WTC11 (cell line): Measurements from ENCODE around the gene GTF3C4.

Source experiments
- FOXP1 ChIP-seq: sonication (generic); formaldehyde crosslinking; IDR thresholded peaks from 2 replicates; pipeline ENCODE4 v1.8.0; 2022; ENCODE audit warnings: missing genetic modification reagents, mild to moderate bottlenecking, moderate library complexity, borderline replicate concordance
- JAZF1 ChIP-seq: fragments of 250-450 bp; sonication (Bioruptor Pico); IDR thresholded peaks from 2 replicates; pipeline ENCODE4 v1.9.0; 2021; ENCODE audit warnings: moderate library complexity, mild to moderate bottlenecking, inconsistent platforms
- JUN ChIP-seq: sonication (generic); formaldehyde crosslinking; IDR thresholded peaks from 2 replicates; pipeline ENCODE4 v1.8.0; 2023; ENCODE audit warnings: mild to moderate bottlenecking, missing genetic modification reagents
- NR2C2 ChIP-seq: sonication (generic); formaldehyde crosslinking; IDR thresholded peaks from 2 replicates; pipeline ENCODE4 v1.8.0; 2022; ENCODE audit warnings: mild to moderate bottlenecking, missing genetic modification reagents
- PREB ChIP-seq: sonication (generic); formaldehyde crosslinking; IDR thresholded peaks from 2 replicates; pipeline ENCODE4 v1.8.1; 2022; ENCODE audit warnings: mild to moderate bottlenecking, missing genetic modification reagents, moderate library complexity, borderline replicate concordance
- USF2 ChIP-seq: sonication (generic); formaldehyde crosslinking; IDR thresholded peaks from 2 replicates; pipeline ENCODE4 v1.8.1; 2023; ENCODE audit warnings: mild to moderate bottlenecking, missing genetic modification reagents, moderate library complexity
- ZBTB21 ChIP-seq: sonication (generic); formaldehyde crosslinking; IDR thresholded peaks from 2 replicates; pipeline ENCODE4 v1.8.1; 2023; ENCODE audit warnings: mild to moderate bottlenecking, missing genetic modification reagents, borderline replicate concordance
- TF ChIP-seq, protein P1 (sequence below): fragments of 200-600 bp; IDR thresholded peaks from 2 replicates; pipeline ENCODE4 v1.8.0; 2022; ENCODE audit warnings: antibody characterized with exemption

GRCh38 chr9:132663117-132663516, 7.1 kb upstream of the GTF3C4 start:
- TF ChIP-seq JUN (CRISPR knock-in tag) (no peak), FOXP1 (CRISPR knock-in tag) (no peak), USF2 (CRISPR knock-in tag) (no peak), JAZF1 (CRISPR knock-in tag) (no peak), ZBTB21 (no peak), PREB (CRISPR knock-in tag) (no peak), NR2C2 (CRISPR knock-in tag) (no peak)
- TF ChIP-seq, protein P1, sequence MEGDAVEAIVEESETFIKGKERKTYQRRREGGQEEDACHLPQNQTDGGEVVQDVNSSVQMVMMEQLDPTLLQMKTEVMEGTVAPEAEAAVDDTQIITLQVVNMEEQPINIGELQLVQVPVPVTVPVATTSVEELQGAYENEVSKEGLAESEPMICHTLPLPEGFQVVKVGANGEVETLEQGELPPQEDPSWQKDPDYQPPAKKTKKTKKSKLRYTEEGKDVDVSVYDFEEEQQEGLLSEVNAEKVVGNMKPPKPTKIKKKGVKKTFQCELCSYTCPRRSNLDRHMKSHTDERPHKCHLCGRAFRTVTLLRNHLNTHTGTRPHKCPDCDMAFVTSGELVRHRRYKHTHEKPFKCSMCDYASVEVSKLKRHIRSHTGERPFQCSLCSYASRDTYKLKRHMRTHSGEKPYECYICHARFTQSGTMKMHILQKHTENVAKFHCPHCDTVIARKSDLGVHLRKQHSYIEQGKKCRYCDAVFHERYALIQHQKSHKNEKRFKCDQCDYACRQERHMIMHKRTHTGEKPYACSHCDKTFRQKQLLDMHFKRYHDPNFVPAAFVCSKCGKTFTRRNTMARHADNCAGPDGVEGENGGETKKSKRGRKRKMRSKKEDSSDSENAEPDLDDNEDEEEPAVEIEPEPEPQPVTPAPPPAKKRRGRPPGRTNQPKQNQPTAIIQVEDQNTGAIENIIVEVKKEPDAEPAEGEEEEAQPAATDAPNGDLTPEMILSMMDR = no peak
